Cardiac fibroblast (primary cell): ENCODE results near the gene MST1.

ENCODE experiments used
- DNase-seq, 2 donors: peaks; one replicate each; pipeline versions ENCODE4 v3.0.0 to v3.0.0-alpha.2; 2010; ENCODE audit warnings: low read depth in 2 of 2
- H3K4me3 ChIP-seq, 2 donors: replicated peaks in 1 of 2; 1 replicate in 1 of 2; 2 replicates in 1 of 2; pipeline ENCODE4 v1.5.1; 2011; ENCODE audit warnings: low read depth in 2 of 2, low read length in 2 of 2, mild to moderate bottlenecking in 2 of 2, moderate library complexity in 1 of 2
- CTCF ChIP-seq: IDR thresholded peaks from one replicate; pipeline ENCODE4 v1.5.1; 2011; ENCODE audit warnings: low read depth, mild to moderate bottlenecking, low read length, inconsistent platforms

The MST1 gene

GRCh38 chr3:49722896-49723295, 33.6 kb upstream of the MST1 start:
- no peak for TF ChIP-seq CTCF
- no peak for DNase-seq
- H3K4me3 ChIP-seq: peak overlapping the region; percentile 99

GRCh38 chr3:49721896-49722781, 32.9 kb upstream of the MST1 start:
- TF ChIP-seq CTCF: no peak
- H3K4me3 ChIP-seq: peak overlapping the region in 1 of 2 donors; percentile 99
- no peak for DNase-seq

GRCh38 chr3:49721596-49721895, 32.3 kb upstream of the MST1 start:
- H3K4me3 ChIP-seq: no peak overlapping the region
- no peak for DNase-seq
- TF ChIP-seq CTCF: no peak

GRCh38 chr3:49720855-49721595, 31.8 kb upstream of the MST1 start:
- DNase-seq: no peak
- H3K4me3 ChIP-seq: no peak overlapping the region
- TF ChIP-seq CTCF: no peak

- TF ChIP-seq CTCF: peak; percentile 58
- peak; percentile 94 for DNase-seq
- H3K4me3 ChIP-seq: peak within 1 kb of the TSS; percentile 52 to 53
Observed at GRCh38 chr3:49719214-49719884, 30.1 kb upstream of the MST1 start, which contains the start of gene AMIGO3. Gene AMIGO3, minus strand, starts transcription at chr3:49719684. Its CDS starts 219 bp downstream, at chr3:49719465.

- H3K4me3 ChIP-seq: peak overlapping the region; percentile 52 to 53
- DNase-seq: no peak
- TF ChIP-seq CTCF: no peak
Observed at GRCh38 chr3:49718858-49719213, 29.6 kb upstream of the MST1 start.
